ENCODE measurements around the gene MYL9. TPM values are rescaled to one million over a fixed set of nuclear protein-coding genes. Genes with fewer than 3 reads are reported as not detected.
"Not testable (repeated sequence)": the region's sequence is repeated elsewhere in the genome, so short reads cannot be mapped to it uniquely, and the experiment has no call there.

MYL9 gene
- total RNA-seq, 1 experiment from 2014 or later = 49.3 TPM

GRCh38 chr20:36564078-36564725 is 22.9 kb downstream of the MYL9 start:
- H3K9ac ChIP-seq (ENCODE audit: low read length); H3K9me2 ChIP-seq (ENCODE audit: insufficient read depth); RAD21 ChIA-PET (ENCODE audit: low non-redundant PET in 1 of 2, low total read pairs in 2 of 2, uncharacterized antibody in 2 of 2, unreplicated experiment in 2 of 2); H3K4me2 ChIP-seq (ENCODE audit: low read length); H3K79me2 ChIP-seq (ENCODE audit: insufficient read depth, low read length); H4K20me1 ChIP-seq (ENCODE audit: insufficient read depth); H3K27me3 ChIP-seq (ENCODE audit: insufficient read depth, low read length); POLR2A ChIA-PET; H2AFZ ChIP-seq (ENCODE audit: low read depth, low read length, poor library complexity, severe bottlenecking); H3K4me3 ChIP-seq (replicated peaks in 1 of 2; ENCODE audit: low read depth in 1 of 2, low read length in 2 of 2); BruUV-seq (replicated peaks); ATAC-seq; H3K4me1 ChIP-seq (ENCODE audit: control insufficient read depth in 1 of 2, insufficient read depth in 2 of 2, low read length in 2 of 2); H3K9me3 ChIP-seq (ENCODE audit: control insufficient read depth in 1 of 2, insufficient read depth in 1 of 2, low read depth in 1 of 2, low read length in 2 of 2); DNase-seq (ENCODE audit: low read depth, low spot score); H3K36me3 ChIP-seq (ENCODE audit: control insufficient read depth in 1 of 2, insufficient read depth in 2 of 2, low read length in 2 of 2); intact Hi-C loops (cut with micrococcal nuclease); CTCF ChIA-PET; H3K27ac ChIP-seq (ENCODE audit: low read depth, low read length): not testable (repeated sequence)

- H3K9ac ChIP-seq (ENCODE audit: low read length); H3K4me2 ChIP-seq (ENCODE audit: low read length); H3K9me2 ChIP-seq (ENCODE audit: insufficient read depth); ATAC-seq; H3K27me3 ChIP-seq (ENCODE audit: insufficient read depth, low read length); BruUV-seq (replicated peaks); H3K4me3 ChIP-seq (replicated peaks in 1 of 2; ENCODE audit: low read depth in 1 of 2, low read length in 2 of 2); H4K20me1 ChIP-seq (ENCODE audit: insufficient read depth); H3K27ac ChIP-seq (ENCODE audit: low read depth, low read length); DNase-seq (ENCODE audit: low read depth, low spot score); CTCF ChIA-PET; H2AFZ ChIP-seq (ENCODE audit: low read depth, low read length, poor library complexity, severe bottlenecking); intact Hi-C loops (cut with micrococcal nuclease); RAD21 ChIA-PET (ENCODE audit: low non-redundant PET in 1 of 2, low total read pairs in 2 of 2, uncharacterized antibody in 2 of 2, unreplicated experiment in 2 of 2); H3K79me2 ChIP-seq (ENCODE audit: insufficient read depth, low read length); H3K36me3 ChIP-seq (ENCODE audit: control insufficient read depth in 1 of 2, insufficient read depth in 2 of 2, low read length in 2 of 2); H3K4me1 ChIP-seq (ENCODE audit: control insufficient read depth in 1 of 2, insufficient read depth in 2 of 2, low read length in 2 of 2); POLR2A ChIA-PET; H3K9me3 ChIP-seq (ENCODE audit: control insufficient read depth in 1 of 2, insufficient read depth in 1 of 2, low read depth in 1 of 2, low read length in 2 of 2): not testable (repeated sequence)
Measured at GRCh38 chr20:36564726-36565121, 23.4 kb downstream of the MYL9 start.

GRCh38 chr20:36565520-36565919 is 24.2 kb downstream of the MYL9 start:
- POLR2A ChIA-PET = no interaction called here
- Histone ChIP-seq H3K79me2 (ENCODE audit: insufficient read depth, low read length) (no peaks in the 10 kb centered on the region), H3K9ac (ENCODE audit: low read length) (no peak overlapping the region), H3K27me3 (ENCODE audit: insufficient read depth, low read length) (no peaks in the 10 kb centered on the region), H3K27ac (ENCODE audit: low read depth, low read length) (no peak overlapping the region), H3K4me2 (ENCODE audit: low read length) (no peak overlapping the region), H3K9me2 (ENCODE audit: insufficient read depth) (no peaks in the 10 kb centered on the region), H3K4me1 (ENCODE audit: control insufficient read depth in 1 of 2, insufficient read depth in 2 of 2, low read length in 2 of 2) (peaks cover 0 to 6% of the 10 kb centered on the region in 2 experiments; a peak in 1 of 4 replicates), H2AFZ (ENCODE audit: low read depth, low read length, poor library complexity, severe bottlenecking) (no peak overlapping the region), H3K4me3 (replicated peaks in 1 of 2; ENCODE audit: low read depth in 1 of 2, low read length in 2 of 2) (no peak overlapping the region), H3K36me3 (ENCODE audit: control insufficient read depth in 1 of 2, insufficient read depth in 2 of 2, low read length in 2 of 2) (no peaks in the 10 kb centered on the region), H4K20me1 (ENCODE audit: insufficient read depth) (no peaks in the 10 kb centered on the region), H3K9me3 (ENCODE audit: control insufficient read depth in 1 of 2, insufficient read depth in 1 of 2, low read depth in 1 of 2, low read length in 2 of 2) (peaks cover 0 to 4% of the 10 kb centered on the region in 2 experiments; a peak in 1 of 4 replicates)
- ATAC-seq (no peak), DNase-seq (ENCODE audit: low read depth, low spot score) (no peak)
- CTCF ChIA-PET = no interaction called here
- intact Hi-C loops (cut with micrococcal nuclease) = no loop called here
- RAD21 ChIA-PET (ENCODE audit: low non-redundant PET in 1 of 2, low total read pairs in 2 of 2, uncharacterized antibody in 2 of 2, unreplicated experiment in 2 of 2) = no interaction called here
- no TSS peak for BruUV-seq (replicated peaks)
- TF ChIP-seq POLR2AphosphoS5 (IDR thresholded peaks at IDR 0.05; ENCODE audit: low read depth, low read length) = no peak
- TF ChIP-seq SP1 (IDR thresholded peaks at IDR 0.05; ENCODE audit: low read depth) = no peak
- TF ChIP-seq SRF (IDR thresholded peaks at IDR 0.05; ENCODE audit: low read depth) = no peak
- TF ChIP-seq POLR2A (IDR thresholded peaks at IDR 0.05; ENCODE audit: borderline replicate concordance, extremely low read depth, insufficient read depth, insufficient read length) = no peak
- TF ChIP-seq, protein P1, sequence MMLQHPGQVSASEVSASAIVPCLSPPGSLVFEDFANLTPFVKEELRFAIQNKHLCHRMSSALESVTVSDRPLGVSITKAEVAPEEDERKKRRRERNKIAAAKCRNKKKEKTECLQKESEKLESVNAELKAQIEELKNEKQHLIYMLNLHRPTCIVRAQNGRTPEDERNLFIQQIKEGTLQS (IDR thresholded peaks at IDR 0.05) = no peak
- no peak for TF ChIP-seq YY1 (IDR thresholded peaks at IDR 0.05; ENCODE audit: extremely low read depth, insufficient replicate concordance, low read depth, low read length)
- no peak for TF ChIP-seq SIN3A (IDR thresholded peaks at IDR 0.05; ENCODE audit: low read depth)
- no peak for TF ChIP-seq EZH2phosphoT487 (IDR thresholded peaks at IDR 0.05; ENCODE audit: borderline replicate concordance)
- no peak for TF ChIP-seq REST (IDR thresholded peaks at IDR 0.05; ENCODE audit: low read depth)
- TF ChIP-seq EGR1 (IDR thresholded peaks at IDR 0.05; ENCODE audit: low read depth) = no peak
- TF ChIP-seq CEBPB (IDR thresholded peaks at IDR 0.05; ENCODE audit: low read depth) = no peak

Data from HCT116 (cell line).